Bronchial epithelial cell (primary cell): ENCODE results near the gene ASIC1. TPM values are rescaled to one million over a fixed set of nuclear protein-coding genes. Genes with fewer than 3 reads are reported as not detected.

Experiments
- DNase-seq: peaks from one replicate; pipeline ENCODE4 v3.0.0-alpha.2; 2010; ENCODE audit warnings: low read depth
- FAIRE-seq: peaks from 2 replicates; lab custom pipeline; 2011; peaks lifted over from hg19 to GRCh38; lab: Jason Lieb, UNC
- H3K27me3 ChIP-seq: 2 replicates; pipeline ENCODE4 v1.5.1; 2011; ENCODE audit warnings: low read length; ENCODE audit not compliant: control insufficient read depth, insufficient read depth
- H3K36me3 ChIP-seq: 2 replicates; pipeline ENCODE4 v1.5.1; 2011; ENCODE audit warnings: low read length; ENCODE audit not compliant: control insufficient read depth, insufficient read depth
- H3K4me3 ChIP-seq: 2 replicates; pipeline ENCODE4 v1.5.1; 2011; ENCODE audit warnings: mild to moderate bottlenecking, low read depth, low read length, control low read depth
- CTCF ChIP-seq: IDR thresholded peaks from 2 replicates; pipeline ENCODE4 v1.5.1; 2011; ENCODE audit warnings: mild to moderate bottlenecking, moderate library complexity, low read length, control low read depth, inconsistent platforms; ENCODE audit not compliant: insufficient read depth, severe bottlenecking
- total RNA-seq: library from RNA; depleted of rRNA; stranded (reverse); fragments of >200 nt; gene quantifications from 2 replicates; pipeline ENCODE4 v1.2.1, GENCODE V29; 2014

The ASIC1 gene
- total RNA-seq, 1 donor from 2014 or later = 1.3 TPM

GRCh38 chr12:50042693-50043092, 14.7 kb upstream of the ASIC1 start:
- no peak for FAIRE-seq
- Histone ChIP-seq H3K4me3 (no peak overlapping the region), H3K27me3 (no peaks in the 10 kb centered on the region), H3K36me3 (no peaks in the 10 kb centered on the region)
- TF ChIP-seq CTCF = no peak
- DNase-seq = no peak

- no peak for DNase-seq
- FAIRE-seq = no peak
- no peak for TF ChIP-seq CTCF
Observed at GRCh38 chr12:50043308-50043707, 14.1 kb upstream of the ASIC1 start.

GRCh38 chr12:50043854-50044253, 13.5 kb upstream of the ASIC1 start:
- no peak for FAIRE-seq
- DNase-seq = no peak
- no peaks in the 10 kb centered on the region for H3K27me3 ChIP-seq
- H3K4me3 ChIP-seq = no peak overlapping the region
- no peak for TF ChIP-seq CTCF
- H3K36me3 ChIP-seq = no peaks in the 10 kb centered on the region

More at GRCh38 chr12:50043308-50043707, 14.1 kb upstream of the ASIC1 start:
- H3K36me3 ChIP-seq = no peaks in the 10 kb centered on the region
- H3K27me3 ChIP-seq = no peaks in the 10 kb centered on the region
- no peak overlapping the region for H3K4me3 ChIP-seq

GRCh38 chr12:50047693-50048250, 9.6 kb upstream of the ASIC1 start:
- FAIRE-seq (no peak), DNase-seq (no peak)
- H3K27me3 ChIP-seq = peaks cover under 1% of the 10 kb centered on the region
- no peaks in the 10 kb centered on the region for H3K36me3 ChIP-seq
- H3K4me3 ChIP-seq = no peak overlapping the region
- no peak for TF ChIP-seq CTCF

- Histone ChIP-seq H3K4me3 (no peak overlapping the region), H3K27me3 (peaks cover 2% of the 10 kb centered on the region), H3K36me3 (no peaks in the 10 kb centered on the region)
- FAIRE-seq = no peak
- TF ChIP-seq CTCF = no peak
- no peak for DNase-seq
Observed at GRCh38 chr12:50049254-50050118, 7.9 kb upstream of the ASIC1 start.
